Mammary epithelial cell (primary cell): ENCODE measurements around the gene LDLRAD4.

Experiments used
- CTCF ChIP-seq, 2 donors: IDR thresholded peaks in 1 of 2; conservative IDR thresholded peaks in 1 of 2; 2 replicates each; pipeline ENCODE4 v1.5.1; 2011 to 2012; ENCODE audit warnings: inconsistent platforms in 2 of 2, low read length in 2 of 2, mild to moderate bottlenecking in 2 of 2, control low read depth in 1 of 2, low read depth in 1 of 2; ENCODE audit not compliant: insufficient read depth in 1 of 2; ENCODE audit errors: extremely low read depth in 1 of 2
- EZH2 ChIP-seq: IDR thresholded peaks from 2 replicates; pipeline ENCODE4 v1.6.1; 2012; ENCODE audit warnings: low read length, inconsistent platforms, borderline replicate concordance

GRCh38 chr18:13620818-13621445, 402.4 kb downstream of the LDLRAD4 start:
- TF ChIP-seq CTCF (conservative IDR thresholded peaks at IDR 0.05 in 1 of 2, IDR thresholded peaks at IDR 0.05 in 1 of 2; ENCODE audit: extremely low read depth in 1 of 2, insufficient read depth in 1 of 2, low read depth in 1 of 2, low read length in 2 of 2): no peak
- no peak for TF ChIP-seq EZH2
